CD4-positive, alpha-beta T cell treated with Interleukin-4 for 1 hour (primary cell): ENCODE measurements around the gene PIEZO2.

Source experiments
- DNase-seq, 2 donors: peaks; one replicate each; pipeline ENCODE4 v3.0.0-alpha.2; 2020 to 2022

PIEZO2 gene

GRCh38 chr18:11024928-11025669 is 124.3 kb downstream of the PIEZO2 start:
- no peak for DNase-seq

GRCh38 chr18:11021477-11021876 is 127.9 kb downstream of the PIEZO2 start:
- DNase-seq, result no peak

GRCh38 chr18:11020877-11021414 is 128.4 kb downstream of the PIEZO2 start:
- DNase-seq, result no peak

- no peak for DNase-seq
These were observed 129.1 kb downstream of the PIEZO2 start for GRCh38 chr18:11020161-11020853.

- no peak for DNase-seq
These were observed 129.9 kb downstream of the PIEZO2 start for GRCh38 chr18:11019295-11020105.

- no peak for DNase-seq
These were observed 139.5 kb downstream of the PIEZO2 start for GRCh38 chr18:11009869-11010268.

GRCh38 chr18:11009147-11009546 is 140.2 kb downstream of the PIEZO2 start:
- no peak for DNase-seq

GRCh38 chr18:11008505-11008904 is 140.9 kb downstream of the PIEZO2 start:
- DNase-seq, result no peak

- no peak for DNase-seq
These were observed 143.8 kb downstream of the PIEZO2 start for GRCh38 chr18:11005528-11005927.

- no peak for DNase-seq
These were observed 144.4 kb downstream of the PIEZO2 start for GRCh38 chr18:11004951-11005350.

- DNase-seq, result no peak
These were observed 145.1 kb downstream of the PIEZO2 start for GRCh38 chr18:11004294-11004693.

- no peak for DNase-seq
These were observed 146.6 kb downstream of the PIEZO2 start for GRCh38 chr18:11002796-11003195.

- DNase-seq, result no peak
These were observed 147.1 kb downstream of the PIEZO2 start for GRCh38 chr18:11002277-11002676.

GRCh38 chr18:11000071-11000470 is 149.3 kb downstream of the PIEZO2 start:
- no peak for DNase-seq

GRCh38 chr18:10997885-10998284 is 151.5 kb downstream of the PIEZO2 start:
- DNase-seq, result no peak

- no peak for DNase-seq
These were observed 153.8 kb downstream of the PIEZO2 start for GRCh38 chr18:10995550-10995949.

GRCh38 chr18:10989486-10989885 is 159.9 kb downstream of the PIEZO2 start:
- no peak for DNase-seq

GRCh38 chr18:10985689-10986088 is 163.7 kb downstream of the PIEZO2 start:
- DNase-seq, result no peak

- no peak for DNase-seq
These were observed 170.0 kb downstream of the PIEZO2 start for GRCh38 chr18:10979411-10979810.

- DNase-seq, result no peak
These were observed 172.3 kb downstream of the PIEZO2 start for GRCh38 chr18:10977042-10977441.

GRCh38 chr18:10973567-10974203 is 175.7 kb downstream of the PIEZO2 start:
- DNase-seq, result no peak

- no peak for DNase-seq
These were observed 177.7 kb downstream of the PIEZO2 start for GRCh38 chr18:10971717-10972116.

GRCh38 chr18:10965119-10965518 is 184.2 kb downstream of the PIEZO2 start:
- DNase-seq, result no peak
